Endometrial microvascular endothelial cells (primary cell): ENCODE measurements around the gene CRYGS. TPM values are rescaled to one million over a fixed set of nuclear protein-coding genes. Genes with fewer than 3 reads are reported as not detected.
"Not testable (repeated sequence)": the region's sequence is repeated elsewhere in the genome, so short reads cannot be mapped to it uniquely, and the experiment has no call there.

Experiments used
- in situ Hi-C: cut with HindIII; loops from 2 replicates; pipeline ENCODE4 v1.10.0; 2017; ENCODE audit warnings: low sequenced_read_pairs, low pct_unique_long_range_greater_than_20kb; ENCODE audit errors: inconsistent ontology term
- total RNA-seq: library from RNA; depleted of rRNA; stranded (reverse); fragments of >200 nt; gene quantifications from one replicate; pipeline ENCODE4 v1.2.3, GENCODE V29; 2015; ENCODE audit errors: inconsistent ontology term

The CRYGS gene
- total RNA-seq, 1 donor from 2014 or later = 0.28 TPM

DNA sequence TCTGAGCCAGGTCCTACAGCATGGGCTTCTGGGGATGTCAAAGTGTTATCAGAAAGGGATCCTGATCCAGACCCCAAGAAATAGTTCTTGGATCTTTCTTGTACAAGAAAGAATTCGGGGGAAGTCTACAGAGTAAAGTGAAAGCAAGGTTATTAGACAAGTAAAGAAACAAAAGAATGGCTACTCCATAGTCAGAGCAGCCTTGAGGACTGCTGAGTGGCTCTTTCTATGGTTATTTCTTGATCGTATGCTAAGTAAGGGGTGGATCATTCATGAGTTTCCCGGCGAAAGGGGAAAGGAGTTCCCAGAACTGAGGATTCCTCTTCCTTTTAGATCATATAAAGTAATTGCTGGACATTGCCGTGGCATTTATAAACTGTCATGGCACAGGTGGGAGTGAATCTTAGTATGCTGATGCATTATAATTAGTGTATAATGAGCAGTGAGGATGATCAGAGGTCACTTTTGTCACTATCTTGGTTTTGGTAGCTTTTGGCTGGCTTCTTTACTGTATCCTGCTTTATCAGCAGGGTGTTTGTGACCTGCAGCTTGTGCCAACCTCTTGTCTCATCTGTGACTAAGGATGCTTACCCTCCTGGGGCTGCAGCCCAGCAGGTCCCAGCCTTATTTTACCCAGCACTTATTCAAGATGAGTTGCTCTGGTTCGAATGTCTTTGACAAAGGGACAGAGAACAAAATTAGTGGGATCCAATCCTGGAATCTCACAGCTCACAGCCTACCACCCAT, 41.0 kb downstream of the CRYGS start:
- in situ Hi-C loops = no loop called here

- in situ Hi-C loops = no loop called here
Observed at GRCh38 chr3:186502138-186502948, 41.8 kb downstream of the CRYGS start.

GRCh38 chr3:186499949-186500348, 44.2 kb downstream of the CRYGS start:
- in situ Hi-C loops = not testable (repeated sequence)

DNA sequence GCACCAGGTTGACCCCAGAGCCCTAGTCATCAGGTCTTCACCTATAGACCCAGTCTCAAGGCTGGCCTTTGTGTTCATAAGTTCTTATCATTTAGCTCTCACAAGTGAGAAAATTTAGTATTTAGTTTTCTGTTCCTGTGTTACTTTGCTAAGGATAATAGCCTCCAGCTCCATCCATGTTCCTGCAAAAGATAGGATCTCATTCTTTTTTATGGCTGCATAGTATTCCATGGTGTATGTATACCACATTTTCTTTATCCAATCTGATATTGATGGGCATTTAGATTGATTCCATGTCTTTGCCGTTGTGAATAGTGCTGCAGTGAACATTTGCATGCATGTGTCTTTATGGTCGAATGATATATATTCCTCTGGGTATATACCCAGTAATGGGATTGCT, 46.2 kb downstream of the CRYGS start:
- in situ Hi-C loops = not testable (repeated sequence)

- in situ Hi-C loops = no loop called here
Observed at GRCh38 chr3:186497608-186498007, 46.6 kb downstream of the CRYGS start.

- in situ Hi-C loops = no loop called here
Observed at GRCh38 chr3:186496635-186497034, 47.5 kb downstream of the CRYGS start.

DNA sequence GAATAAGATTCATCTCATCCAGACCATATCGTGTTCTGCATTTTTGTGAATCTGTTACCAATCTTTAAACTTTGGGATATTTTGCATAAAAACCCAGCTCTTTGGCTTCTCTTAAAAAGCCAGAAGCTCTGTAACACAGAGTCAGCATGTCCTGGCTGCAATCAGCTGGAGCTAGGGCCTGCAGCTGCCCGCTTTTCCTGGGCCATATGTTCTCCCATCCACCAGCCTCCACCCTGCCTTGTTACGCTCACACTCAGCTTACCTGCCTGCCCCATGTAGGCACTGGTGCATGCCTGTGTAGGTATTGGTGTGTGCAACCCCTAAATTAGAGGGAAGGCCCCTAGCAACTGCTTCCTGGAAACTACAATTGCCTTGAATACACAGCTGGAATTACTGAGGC, 48.2 kb downstream of the CRYGS start:
- in situ Hi-C loops = no loop called here

DNA sequence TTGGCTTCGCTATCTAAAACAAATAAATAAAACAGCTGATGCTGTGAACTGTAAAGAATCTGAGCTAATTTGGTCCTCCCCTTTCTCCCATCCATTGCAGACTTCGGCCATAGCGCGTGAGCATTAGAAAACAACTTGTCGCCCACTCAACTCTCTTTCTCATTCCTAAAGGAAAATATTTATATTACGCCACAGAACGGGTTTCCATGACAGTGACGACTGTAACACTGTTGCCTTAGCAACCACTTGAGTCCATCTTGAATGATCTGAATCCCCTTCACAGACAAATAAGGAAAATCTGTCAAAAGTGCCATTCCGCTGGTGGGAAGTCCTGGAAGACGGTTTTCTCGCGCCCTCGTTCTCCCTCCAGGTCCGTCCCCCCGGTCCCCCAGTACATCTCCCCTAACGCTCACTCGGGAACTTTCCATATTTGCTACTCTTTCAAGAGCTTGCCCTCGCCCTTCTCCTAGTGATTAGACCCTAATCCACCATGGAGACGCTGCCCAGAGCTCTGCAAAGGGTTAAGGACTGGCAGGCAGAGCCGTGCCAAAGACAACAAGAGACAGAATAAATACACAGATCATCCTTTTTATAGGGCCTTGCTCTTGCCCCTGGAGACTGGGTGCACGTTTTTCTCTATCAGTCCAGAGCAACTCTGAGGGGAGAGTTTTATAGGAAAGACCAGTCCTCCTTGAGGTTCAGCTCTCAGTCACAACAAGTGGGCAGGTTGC, 50.5 kb downstream of the CRYGS start:
- in situ Hi-C loops = no loop called here

DNA sequence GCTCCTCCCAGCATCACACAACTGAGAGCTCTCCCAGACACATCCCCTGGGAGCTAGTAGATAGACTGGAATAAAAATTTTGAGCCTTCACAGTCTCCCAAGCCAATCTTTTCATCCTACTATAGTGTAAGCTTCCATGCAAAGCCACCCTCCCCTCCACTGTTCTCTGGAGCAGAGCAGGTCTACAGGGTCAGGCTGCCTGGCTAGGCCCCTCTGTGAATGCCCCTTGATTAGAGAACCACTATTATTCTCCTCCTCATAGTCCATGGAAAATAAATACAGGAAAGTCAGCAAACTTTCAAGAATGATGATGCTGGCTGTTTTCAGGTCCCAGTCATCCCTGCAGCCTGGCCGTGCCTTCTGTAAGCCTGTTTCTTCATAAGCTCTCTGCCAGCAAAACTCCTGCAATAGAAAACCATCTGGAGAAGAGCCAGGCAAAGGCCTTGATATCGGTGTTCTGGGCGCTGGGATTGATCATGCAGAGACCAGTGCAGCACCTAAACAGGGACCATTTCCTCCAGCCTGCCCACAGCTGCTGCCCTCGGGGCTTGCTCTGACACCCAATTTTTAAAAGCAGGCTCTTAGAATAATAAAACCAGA, 51.7 kb downstream of the CRYGS start:
- in situ Hi-C loops = no loop called here

- in situ Hi-C loops = no loop called here
Observed at GRCh38 chr3:186489507-186489906, 54.7 kb downstream of the CRYGS start.

Other genes starting within 250 kb of the CRYGS start
- 1.7 TPM for gene DGKG, start 182.1 kb downstream of the CRYGS start, total RNA-seq
- 21.6 TPM for gene TBCCD1, start 23.0 kb upstream of the CRYGS start, total RNA-seq
- 78.0 TPM for gene DNAJB11, start 26.3 kb upstream of the CRYGS start, total RNA-seq
- not detected for gene AHSG, start 68.7 kb upstream of the CRYGS start, total RNA-seq
- not detected for gene FETUB, start 96.0 kb upstream of the CRYGS start, total RNA-seq
- gene HRG, start 121.6 kb upstream of the CRYGS start, total RNA-seq = not detected
- not detected for gene KNG1, start 173.0 kb upstream of the CRYGS start, total RNA-seq
- 238 TPM for gene EIF4A2, start 239.2 kb upstream of the CRYGS start, total RNA-seq